ENCODE results near the gene ITPR1.

DNA sequence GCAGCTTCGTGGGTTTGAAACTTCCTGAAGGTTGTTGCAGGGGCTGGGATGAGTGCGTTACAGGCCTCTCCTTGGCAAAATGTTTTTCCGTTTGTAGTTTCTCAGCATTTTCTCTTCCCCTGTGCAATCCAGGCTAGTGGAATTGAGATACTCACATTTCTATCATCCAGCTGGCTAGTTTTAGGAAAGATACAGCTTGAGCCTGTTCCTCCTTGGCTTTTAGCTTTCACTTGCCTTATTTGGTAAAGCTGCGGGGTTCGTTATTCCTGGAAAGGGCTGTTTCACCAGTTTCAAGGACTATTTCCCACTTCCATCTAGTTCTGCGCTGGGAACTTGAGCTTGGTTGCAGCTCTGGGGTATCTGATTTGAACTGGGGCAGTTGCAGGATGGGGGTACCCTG, 90.3 kb downstream of the ITPR1 start:
- TF ChIP-seq, protein P1, sequence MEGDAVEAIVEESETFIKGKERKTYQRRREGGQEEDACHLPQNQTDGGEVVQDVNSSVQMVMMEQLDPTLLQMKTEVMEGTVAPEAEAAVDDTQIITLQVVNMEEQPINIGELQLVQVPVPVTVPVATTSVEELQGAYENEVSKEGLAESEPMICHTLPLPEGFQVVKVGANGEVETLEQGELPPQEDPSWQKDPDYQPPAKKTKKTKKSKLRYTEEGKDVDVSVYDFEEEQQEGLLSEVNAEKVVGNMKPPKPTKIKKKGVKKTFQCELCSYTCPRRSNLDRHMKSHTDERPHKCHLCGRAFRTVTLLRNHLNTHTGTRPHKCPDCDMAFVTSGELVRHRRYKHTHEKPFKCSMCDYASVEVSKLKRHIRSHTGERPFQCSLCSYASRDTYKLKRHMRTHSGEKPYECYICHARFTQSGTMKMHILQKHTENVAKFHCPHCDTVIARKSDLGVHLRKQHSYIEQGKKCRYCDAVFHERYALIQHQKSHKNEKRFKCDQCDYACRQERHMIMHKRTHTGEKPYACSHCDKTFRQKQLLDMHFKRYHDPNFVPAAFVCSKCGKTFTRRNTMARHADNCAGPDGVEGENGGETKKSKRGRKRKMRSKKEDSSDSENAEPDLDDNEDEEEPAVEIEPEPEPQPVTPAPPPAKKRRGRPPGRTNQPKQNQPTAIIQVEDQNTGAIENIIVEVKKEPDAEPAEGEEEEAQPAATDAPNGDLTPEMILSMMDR (IDR thresholded peaks at IDR 0.05), result no peak
- no peak for TF ChIP-seq POLR2A (IDR thresholded peaks at IDR 0.05)

Data from heart left ventricle (tissue), 13 donors.